Stimulated activated CD8-positive, alpha-beta memory T cell treated with anti-CD3 and anti-CD28 coated beads, Interleukin-7, amount 100 ng/mL, for 48 hours (primary cell): ENCODE measurements around the gene C10orf105.

Experiments used
- DNase-seq, 2 donors: peaks; one replicate each; pipeline ENCODE4 v3.0.0-alpha.2; 2020; ENCODE audit warnings: low read depth in 1 of 2; ENCODE audit errors: extremely low read depth in 1 of 2

C10orf105 gene

GRCh38 chr10:71701496-71702132 is 18.0 kb downstream of the C10orf105 start:
- no peak for DNase-seq

GRCh38 chr10:71700731-71701368 is 18.7 kb downstream of the C10orf105 start:
- DNase-seq = no peak

- no peak for DNase-seq
Measured at GRCh38 chr10:71698737-71699136, 20.8 kb downstream of the C10orf105 start.

GRCh38 chr10:71697938-71698709 is 21.5 kb downstream of the C10orf105 start:
- peak; percentile 64 to 67 for DNase-seq

GRCh38 chr10:71696628-71697326 is 22.8 kb downstream of the C10orf105 start:
- peak; percentile 34 to 37 for DNase-seq

- no peak for DNase-seq
Measured at GRCh38 chr10:71695502-71696476, 23.8 kb downstream of the C10orf105 start.

- no peak for DNase-seq
Measured at GRCh38 chr10:71694567-71694968, 25.0 kb downstream of the C10orf105 start.

- no peak for DNase-seq
Measured at GRCh38 chr10:71694039-71694501, 25.5 kb downstream of the C10orf105 start.

- no peak for DNase-seq
Measured at GRCh38 chr10:71693377-71693776, 26.2 kb downstream of the C10orf105 start.

GRCh38 chr10:71692598-71693306 is 26.8 kb downstream of the C10orf105 start:
- DNase-seq = no peak

- DNase-seq = no peak
Measured at GRCh38 chr10:71691405-71691804, 28.2 kb downstream of the C10orf105 start.

- DNase-seq = no peak
Measured at GRCh38 chr10:71690094-71690720, 29.4 kb downstream of the C10orf105 start.

- DNase-seq = no peak
Measured at GRCh38 chr10:71688256-71688655, 31.3 kb downstream of the C10orf105 start.

- no peak for DNase-seq
Measured at GRCh38 chr10:71687480-71687879, 32.1 kb downstream of the C10orf105 start.

GRCh38 chr10:71687077-71687476 is 32.5 kb downstream of the C10orf105 start:
- no peak for DNase-seq

GRCh38 chr10:71685554-71686232 is 33.9 kb downstream of the C10orf105 start:
- DNase-seq = no peak

GRCh38 chr10:71684356-71685173 is 35.0 kb downstream of the C10orf105 start:
- DNase-seq = no peak

- no peak for DNase-seq
Measured at GRCh38 chr10:71683301-71683700, 36.3 kb downstream of the C10orf105 start.
